Ishikawa (cell line): ENCODE measurements around the gene LYSMD4.

ENCODE experiments used
- CEBPB ChIP-seq: IDR thresholded peaks from 2 replicates; pipeline ENCODE4 v1.6.1; 2012
- CREB1 ChIP-seq: IDR thresholded peaks from 2 replicates; pipeline ENCODE4 v1.6.1; 2012; ENCODE audit warnings: low read depth
- EGR1 ChIP-seq: IDR thresholded peaks from 2 replicates; pipeline ENCODE4 v1.6.1; 2012
- EP300 ChIP-seq: IDR thresholded peaks from 2 replicates; pipeline ENCODE4 v1.6.1; 2012; ENCODE audit warnings: borderline replicate concordance
- FOXM1 ChIP-seq: IDR thresholded peaks from 2 replicates; pipeline ENCODE4 v1.6.1; 2012; ENCODE audit warnings: low read depth, borderline replicate concordance
- NFIC ChIP-seq: IDR thresholded peaks from 2 replicates; pipeline ENCODE4 v1.6.1; 2012
- RAD21 ChIP-seq: IDR thresholded peaks from 2 replicates; pipeline ENCODE4 v1.6.1; 2012; ENCODE audit warnings: low read depth
- TAF1 ChIP-seq: IDR thresholded peaks from 2 replicates; pipeline ENCODE4 v1.6.1; 2012; ENCODE audit warnings: low read depth, mild to moderate bottlenecking
- TCF12 ChIP-seq: IDR thresholded peaks from 2 replicates; pipeline ENCODE4 v1.6.1; 2012; ENCODE audit warnings: low read depth
- TEAD4 ChIP-seq: IDR thresholded peaks from 2 replicates; pipeline ENCODE4 v1.6.1; 2012
- YY1 ChIP-seq: IDR thresholded peaks from 2 replicates; pipeline ENCODE4 v1.6.1; 2012; ENCODE audit warnings: low read depth
- ZBTB7A ChIP-seq: IDR thresholded peaks from 2 replicates; pipeline ENCODE4 v1.6.1; 2012; ENCODE audit warnings: low read depth
- TF ChIP-seq, protein P1 (sequence below): IDR thresholded peaks from 2 replicates; pipeline ENCODE4 v1.6.1; 2012
- TF ChIP-seq, protein P2 (sequence below): IDR thresholded peaks from 2 replicates; pipeline ENCODE4 v1.6.1; 2012
- TF ChIP-seq, protein P3 (sequence below): IDR thresholded peaks from 2 replicates; pipeline ENCODE4 v1.6.1; 2012; ENCODE audit warnings: low read depth, mild to moderate bottlenecking

Gene LYSMD4

DNA sequence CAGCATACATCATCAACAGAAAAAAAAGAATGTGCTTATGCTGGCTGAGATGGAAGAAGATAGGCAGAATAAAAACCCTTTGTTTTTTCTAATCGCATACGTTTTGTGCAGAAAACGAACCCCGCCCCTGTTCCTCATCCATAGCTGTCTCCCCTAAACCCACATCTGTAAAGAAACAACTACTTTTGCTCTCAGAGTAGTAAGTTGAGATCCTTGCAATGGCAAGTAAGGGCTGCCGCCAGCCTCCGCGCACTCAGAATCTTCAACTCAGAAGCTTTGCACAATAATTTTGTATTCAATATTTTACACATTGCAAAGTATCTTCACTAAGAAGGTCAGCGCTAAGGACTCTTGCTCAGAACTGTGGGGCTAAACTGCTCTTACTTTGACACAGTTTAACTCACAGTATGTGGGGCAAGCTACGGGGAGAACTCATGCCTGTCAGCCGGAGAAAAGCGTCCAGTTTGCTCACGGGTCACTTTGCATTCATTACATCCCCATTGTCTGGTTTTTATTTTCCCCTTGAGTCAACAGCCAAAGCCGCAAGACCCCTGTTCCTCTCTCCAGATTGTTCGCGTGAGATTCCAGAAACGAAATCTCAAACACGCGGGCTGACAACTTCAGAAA lies 1.0 kb downstream of the LYSMD4 start:
- TF ChIP-seq CREB1 (no peak), NFIC (no peak), FOXM1 (no peak), EP300 (no peak), CEBPB (no peak), TCF12 (no peak), ZBTB7A (no peak), TAF1 (no peak), YY1 (no peak), TEAD4 (no peak)
- TF ChIP-seq, protein P1, sequence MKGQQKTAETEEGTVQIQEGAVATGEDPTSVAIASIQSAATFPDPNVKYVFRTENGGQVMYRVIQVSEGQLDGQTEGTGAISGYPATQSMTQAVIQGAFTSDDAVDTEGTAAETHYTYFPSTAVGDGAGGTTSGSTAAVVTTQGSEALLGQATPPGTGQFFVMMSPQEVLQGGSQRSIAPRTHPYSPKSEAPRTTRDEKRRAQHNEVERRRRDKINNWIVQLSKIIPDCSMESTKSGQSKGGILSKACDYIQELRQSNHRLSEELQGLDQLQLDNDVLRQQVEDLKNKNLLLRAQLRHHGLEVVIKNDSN = no peak
- TF ChIP-seq, protein P2, sequence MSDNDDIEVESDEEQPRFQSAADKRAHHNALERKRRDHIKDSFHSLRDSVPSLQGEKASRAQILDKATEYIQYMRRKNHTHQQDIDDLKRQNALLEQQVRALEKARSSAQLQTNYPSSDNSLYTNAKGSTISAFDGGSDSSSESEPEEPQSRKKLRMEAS = no peak
- TF ChIP-seq, protein P3, sequence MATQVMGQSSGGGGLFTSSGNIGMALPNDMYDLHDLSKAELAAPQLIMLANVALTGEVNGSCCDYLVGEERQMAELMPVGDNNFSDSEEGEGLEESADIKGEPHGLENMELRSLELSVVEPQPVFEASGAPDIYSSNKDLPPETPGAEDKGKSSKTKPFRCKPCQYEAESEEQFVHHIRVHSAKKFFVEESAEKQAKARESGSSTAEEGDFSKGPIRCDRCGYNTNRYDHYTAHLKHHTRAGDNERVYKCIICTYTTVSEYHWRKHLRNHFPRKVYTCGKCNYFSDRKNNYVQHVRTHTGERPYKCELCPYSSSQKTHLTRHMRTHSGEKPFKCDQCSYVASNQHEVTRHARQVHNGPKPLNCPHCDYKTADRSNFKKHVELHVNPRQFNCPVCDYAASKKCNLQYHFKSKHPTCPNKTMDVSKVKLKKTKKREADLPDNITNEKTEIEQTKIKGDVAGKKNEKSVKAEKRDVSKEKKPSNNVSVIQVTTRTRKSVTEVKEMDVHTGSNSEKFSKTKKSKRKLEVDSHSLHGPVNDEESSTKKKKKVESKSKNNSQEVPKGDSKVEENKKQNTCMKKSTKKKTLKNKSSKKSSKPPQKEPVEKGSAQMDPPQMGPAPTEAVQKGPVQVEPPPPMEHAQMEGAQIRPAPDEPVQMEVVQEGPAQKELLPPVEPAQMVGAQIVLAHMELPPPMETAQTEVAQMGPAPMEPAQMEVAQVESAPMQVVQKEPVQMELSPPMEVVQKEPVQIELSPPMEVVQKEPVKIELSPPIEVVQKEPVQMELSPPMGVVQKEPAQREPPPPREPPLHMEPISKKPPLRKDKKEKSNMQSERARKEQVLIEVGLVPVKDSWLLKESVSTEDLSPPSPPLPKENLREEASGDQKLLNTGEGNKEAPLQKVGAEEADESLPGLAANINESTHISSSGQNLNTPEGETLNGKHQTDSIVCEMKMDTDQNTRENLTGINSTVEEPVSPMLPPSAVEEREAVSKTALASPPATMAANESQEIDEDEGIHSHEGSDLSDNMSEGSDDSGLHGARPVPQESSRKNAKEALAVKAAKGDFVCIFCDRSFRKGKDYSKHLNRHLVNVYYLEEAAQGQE = no peak

DNA sequence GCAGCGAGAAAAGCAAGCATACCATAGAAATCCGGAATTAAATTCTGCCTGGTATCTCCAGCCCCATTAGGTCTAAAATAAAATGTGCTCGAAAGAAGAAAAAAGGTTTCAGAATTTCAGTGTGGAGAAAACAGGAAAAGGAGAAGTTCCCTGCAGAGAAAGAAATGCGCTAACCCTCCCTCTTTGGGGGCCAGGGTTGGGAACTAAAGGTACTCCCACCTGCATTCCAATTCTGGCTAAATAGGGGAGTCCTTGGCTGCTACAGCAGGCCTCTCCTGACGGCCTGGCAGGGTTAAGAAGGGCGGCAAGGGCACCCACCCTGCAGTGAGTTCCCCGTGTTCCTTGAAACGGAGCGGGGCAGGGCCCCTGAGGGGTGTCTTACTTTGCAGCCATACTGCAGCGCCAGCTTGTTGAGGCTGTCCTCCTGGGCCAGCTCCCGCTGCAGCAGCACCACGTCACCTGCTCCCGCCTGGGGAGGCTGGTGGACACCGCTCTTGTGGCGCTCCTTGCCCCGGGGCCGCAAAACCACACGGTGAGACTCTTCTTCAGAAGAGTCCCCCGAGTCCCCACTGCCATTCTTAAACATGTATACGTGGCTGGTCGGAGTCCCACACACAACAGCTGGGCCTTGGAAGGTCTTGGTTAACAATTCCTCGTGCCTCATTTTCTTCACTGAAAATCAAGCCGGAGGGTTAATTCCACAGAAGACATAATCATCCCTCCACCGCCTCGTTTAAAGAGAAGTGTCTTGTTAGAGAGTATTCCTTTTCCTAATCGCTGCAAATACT lies 1.7 kb downstream of the LYSMD4 start:
- no peak for TF ChIP-seq TCF12
- TF ChIP-seq, protein P1 = no peak
- TF ChIP-seq NFIC = no peak
- no peak for TF ChIP-seq YY1

DNA sequence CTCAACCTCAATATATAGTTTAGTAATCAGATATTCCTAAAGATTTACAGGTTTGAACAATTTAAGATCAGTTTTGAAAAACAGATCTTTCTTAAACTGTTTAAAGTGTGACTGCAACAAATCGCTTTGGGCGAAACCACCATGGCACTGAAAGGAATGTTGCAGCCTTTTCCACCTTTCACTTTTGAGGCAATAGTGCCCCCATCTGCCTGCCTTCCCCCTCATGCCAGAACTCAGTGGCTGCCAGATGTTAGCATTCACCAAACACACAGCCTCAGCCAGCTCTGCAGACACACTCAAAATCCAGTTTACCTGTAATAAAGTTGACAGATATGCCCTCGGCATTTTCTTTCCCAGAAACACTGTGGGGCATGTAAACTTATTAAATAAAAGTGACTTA lies 3.3 kb downstream of the LYSMD4 start:
- TF ChIP-seq RAD21 (peak; percentile 57), FOXM1 (no peak), CEBPB (no peak)

DNA sequence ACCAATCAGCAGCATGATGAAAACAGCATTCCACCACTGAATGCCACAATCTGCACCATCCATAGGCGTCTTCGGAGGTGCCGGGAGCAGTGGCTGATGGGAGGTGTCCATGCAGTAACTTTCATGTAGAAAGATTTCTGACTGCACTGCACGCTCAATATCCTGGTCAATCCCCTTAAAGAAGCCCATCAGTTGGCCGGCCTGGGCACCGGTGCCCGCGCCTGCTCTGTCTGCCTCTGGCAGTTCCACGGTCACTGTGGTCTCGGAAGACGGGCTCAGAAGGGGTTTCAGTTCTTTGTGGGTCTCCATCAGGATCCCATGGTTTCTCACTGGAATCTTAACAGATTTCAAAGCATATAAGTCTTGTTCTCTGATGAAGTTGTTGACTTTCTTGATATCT lies 3.9 kb downstream of the LYSMD4 start:
- TF ChIP-seq CREB1 (no peak), ZBTB7A (no peak), YY1 (no peak)
- TF ChIP-seq, protein P3 = no peak

DNA sequence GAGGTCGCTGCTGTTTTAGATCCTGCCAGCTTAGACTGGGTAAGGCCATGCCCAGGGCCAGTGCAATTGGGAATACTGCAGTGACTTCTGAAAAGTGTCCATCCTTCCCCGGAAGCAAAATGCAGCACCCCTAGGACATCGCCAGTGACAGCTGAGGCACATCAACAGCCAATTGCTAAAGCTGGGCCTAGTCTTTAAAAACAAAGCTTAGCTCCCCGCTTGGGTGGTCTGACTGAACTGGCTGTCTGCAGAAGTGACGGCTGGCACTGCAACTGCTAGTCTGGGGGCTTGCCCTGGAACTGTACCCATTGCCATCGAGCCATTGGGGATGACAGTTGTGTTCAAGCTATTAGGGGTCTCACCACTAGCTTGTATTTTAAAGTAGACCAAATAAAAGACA lies 4.3 kb downstream of the LYSMD4 start:
- TF ChIP-seq EP300 (no peak), NFIC (no peak), TCF12 (no peak), CEBPB (no peak), ZBTB7A (no peak), YY1 (no peak), EGR1 (no peak), TEAD4 (no peak), CREB1 (no peak)
- TF ChIP-seq, protein P3 = no peak
- TF ChIP-seq, protein P1 = no peak
